LNCaP clone FGC (cell line): ENCODE data around the gene CDK3.

ENCODE experiments used
- DNase-seq: peaks from one replicate; pipeline ENCODE4 v3.0.0-alpha.2; 2011; ENCODE audit warnings: low read depth
- H3K4me3 ChIP-seq: 2 replicates; pipeline ENCODE4 v1.5.1; 2011; ENCODE audit warnings: mild to moderate bottlenecking, low read depth, low read length, control low read depth
- TF ChIP-seq, protein P1 (sequence below): IDR thresholded peaks from 2 replicates; pipeline ENCODE4 v1.5.1; 2012; ENCODE audit warnings: mild to moderate bottlenecking; ENCODE audit not compliant: control insufficient read depth, insufficient read depth; ENCODE audit errors: extremely low read depth

CDK3 gene

GRCh38 chr17:75994802-75995370 is 5.8 kb upstream of the CDK3 start:
- no peak for DNase-seq
- no peak overlapping the region for H3K4me3 ChIP-seq
- TF ChIP-seq, protein P1, sequence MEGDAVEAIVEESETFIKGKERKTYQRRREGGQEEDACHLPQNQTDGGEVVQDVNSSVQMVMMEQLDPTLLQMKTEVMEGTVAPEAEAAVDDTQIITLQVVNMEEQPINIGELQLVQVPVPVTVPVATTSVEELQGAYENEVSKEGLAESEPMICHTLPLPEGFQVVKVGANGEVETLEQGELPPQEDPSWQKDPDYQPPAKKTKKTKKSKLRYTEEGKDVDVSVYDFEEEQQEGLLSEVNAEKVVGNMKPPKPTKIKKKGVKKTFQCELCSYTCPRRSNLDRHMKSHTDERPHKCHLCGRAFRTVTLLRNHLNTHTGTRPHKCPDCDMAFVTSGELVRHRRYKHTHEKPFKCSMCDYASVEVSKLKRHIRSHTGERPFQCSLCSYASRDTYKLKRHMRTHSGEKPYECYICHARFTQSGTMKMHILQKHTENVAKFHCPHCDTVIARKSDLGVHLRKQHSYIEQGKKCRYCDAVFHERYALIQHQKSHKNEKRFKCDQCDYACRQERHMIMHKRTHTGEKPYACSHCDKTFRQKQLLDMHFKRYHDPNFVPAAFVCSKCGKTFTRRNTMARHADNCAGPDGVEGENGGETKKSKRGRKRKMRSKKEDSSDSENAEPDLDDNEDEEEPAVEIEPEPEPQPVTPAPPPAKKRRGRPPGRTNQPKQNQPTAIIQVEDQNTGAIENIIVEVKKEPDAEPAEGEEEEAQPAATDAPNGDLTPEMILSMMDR: no peak

DNA sequence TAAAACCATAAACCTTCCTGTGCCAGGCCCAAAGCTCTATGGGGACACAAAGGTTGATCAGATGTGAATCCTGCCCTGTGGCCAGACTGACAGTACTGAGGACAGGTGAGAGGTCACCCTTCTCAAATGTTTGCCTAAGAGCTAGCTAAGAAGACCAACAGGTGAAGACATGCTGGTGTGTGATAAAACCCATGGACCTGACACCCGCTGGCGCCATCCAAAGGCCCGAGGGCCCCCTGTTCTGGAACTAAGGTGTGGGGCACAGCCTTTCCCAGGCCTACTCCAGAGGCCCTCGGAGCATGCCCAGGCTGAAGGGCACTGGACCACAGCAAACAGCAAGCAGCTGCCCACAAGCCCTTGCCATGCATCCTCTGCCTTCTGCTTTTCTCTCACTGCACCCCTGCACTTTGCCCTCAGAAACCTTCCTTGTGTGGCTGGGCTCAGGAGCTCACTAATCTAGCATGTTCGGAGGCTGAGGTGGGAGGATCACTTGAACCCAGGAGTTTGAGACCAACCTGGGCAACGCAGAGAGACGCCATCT is 5.2 kb upstream of the CDK3 start:
- TF ChIP-seq, protein P1: no peak
- DNase-seq: no peak
- H3K4me3 ChIP-seq: no peak overlapping the region

DNA sequence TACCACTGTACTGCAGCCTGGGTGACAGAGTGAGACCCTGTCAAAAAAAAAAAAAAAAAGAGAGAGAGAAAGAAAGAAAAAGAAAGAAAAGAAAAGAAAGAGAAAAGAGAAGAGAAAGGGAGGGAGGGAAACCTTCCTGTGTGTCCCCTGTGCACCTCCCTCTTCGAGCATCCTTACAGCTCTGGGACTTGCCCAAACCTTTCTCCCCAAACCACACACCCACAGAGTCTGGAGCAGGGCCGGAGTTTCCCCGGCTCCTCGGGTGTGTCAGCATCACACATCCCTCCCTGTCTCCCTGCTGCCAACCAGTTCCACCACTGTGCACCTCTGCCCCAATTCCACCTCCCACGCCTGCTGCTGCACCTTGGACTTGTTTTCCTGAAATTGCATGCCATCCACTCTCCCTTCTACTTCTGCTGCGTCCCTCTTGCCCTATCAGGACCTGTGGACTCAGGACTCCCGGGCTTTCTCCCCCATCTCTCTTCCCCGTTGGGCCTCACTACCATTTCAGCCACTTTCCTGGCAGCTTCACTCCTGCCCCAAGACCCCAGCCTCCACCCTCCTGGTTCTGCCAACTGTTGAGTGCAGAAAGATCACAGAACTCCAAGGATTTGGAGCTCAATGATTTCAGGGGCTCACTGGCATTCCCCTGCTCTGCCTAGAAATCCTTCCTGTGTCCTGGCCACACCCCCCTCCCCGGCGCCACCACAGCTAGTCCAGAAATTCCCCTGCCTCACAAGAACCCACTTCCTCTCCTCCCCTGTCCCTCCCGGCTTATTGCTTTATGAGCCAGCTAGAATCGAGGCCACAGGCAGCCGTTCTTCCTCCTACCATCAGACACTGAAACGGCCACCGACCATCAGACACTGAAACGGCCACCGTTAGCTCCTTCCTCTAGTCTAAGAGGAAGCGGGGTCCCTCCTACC is 3.7 kb upstream of the CDK3 start:
- H3K4me3 ChIP-seq: no peak overlapping the region
- TF ChIP-seq, protein P1: no peak
- DNase-seq: no peak

DNA sequence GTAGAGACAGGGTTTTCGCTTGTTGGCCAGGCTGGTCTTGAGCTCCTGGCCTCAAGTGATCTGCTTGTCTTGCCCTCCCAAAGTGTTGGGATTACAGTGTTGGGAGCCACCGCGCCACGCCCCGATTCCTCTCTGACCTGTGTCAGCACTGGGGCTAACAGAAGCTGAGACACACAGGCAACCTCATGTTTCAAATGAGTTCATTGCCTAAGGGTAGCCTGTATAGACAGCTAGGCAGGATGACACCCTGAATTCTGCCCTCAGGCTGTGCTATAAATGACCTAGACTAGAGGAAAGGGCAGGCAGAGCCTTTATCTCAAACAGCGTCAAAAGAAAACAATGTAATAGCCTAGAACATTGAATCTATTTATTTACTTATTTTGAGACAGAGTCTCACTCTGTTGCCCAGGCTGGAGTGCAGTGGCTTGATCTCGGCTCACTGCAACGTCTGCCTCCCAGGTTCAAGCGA is 2.3 kb upstream of the CDK3 start:
- no peak overlapping the region for H3K4me3 ChIP-seq

DNA sequence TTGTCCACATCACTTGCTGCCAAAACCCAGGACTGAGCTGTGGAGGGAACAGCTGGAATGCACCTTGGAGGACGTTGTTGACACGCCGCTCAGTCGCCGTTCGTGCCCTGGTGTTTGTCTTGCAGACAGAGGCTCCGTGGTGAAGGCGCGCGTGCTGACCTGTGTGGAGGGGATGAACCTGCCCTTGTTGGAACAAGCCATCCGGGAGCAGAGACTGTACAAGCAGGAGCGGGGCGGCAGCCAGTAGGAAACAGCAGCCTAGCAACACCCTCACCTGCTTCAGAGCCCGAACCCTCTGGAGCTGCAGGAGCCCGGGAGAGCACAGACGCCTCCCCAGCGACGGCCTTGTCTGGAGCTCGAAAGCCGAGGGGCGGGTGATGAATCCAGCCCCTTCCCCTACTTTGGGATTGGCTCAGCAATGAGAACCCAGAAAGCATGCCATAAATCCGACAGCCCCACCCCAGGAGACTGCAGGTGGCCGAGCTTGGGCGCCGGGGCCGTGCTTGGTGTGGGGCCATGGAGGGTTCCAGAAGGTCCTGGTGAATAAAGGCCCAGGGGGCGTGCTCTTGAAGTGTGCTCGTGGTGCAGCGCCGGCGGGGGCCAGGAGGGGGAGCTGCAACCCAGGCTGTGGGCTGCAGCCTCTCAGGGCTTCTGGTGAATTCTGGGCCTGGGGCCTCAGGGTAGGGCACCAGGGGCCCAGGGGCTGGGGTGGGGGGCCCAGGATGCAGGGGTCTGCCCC is 470 bp upstream of the CDK3 start:
- TF ChIP-seq, protein P1: peak; percentile 92
- H3K4me3 ChIP-seq: no peak overlapping the region
- peak; percentile 66 for DNase-seq

More for the DNA sequence above, 2.3 kb upstream of the CDK3 start:
- no peak for DNase-seq
- TF ChIP-seq, protein P1: no peak

DNA sequence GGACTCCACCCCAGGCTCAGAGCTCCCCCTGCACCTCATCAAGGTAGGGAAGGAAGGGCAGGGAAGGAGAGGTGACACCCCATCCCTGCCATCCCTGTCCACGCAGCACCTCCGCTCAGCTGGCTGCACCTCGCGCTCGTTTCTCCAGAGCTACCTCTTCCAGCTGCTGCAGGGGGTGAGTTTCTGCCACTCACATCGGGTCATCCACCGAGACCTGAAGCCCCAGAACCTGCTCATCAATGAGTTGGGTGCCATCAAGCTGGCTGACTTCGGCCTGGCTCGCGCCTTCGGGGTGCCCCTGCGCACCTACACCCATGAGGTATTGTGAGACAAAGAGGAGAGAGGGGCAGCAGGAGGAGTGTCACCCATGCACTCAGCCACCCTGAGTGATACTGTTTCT is 1.4 kb downstream of the CDK3 start:
- no peak overlapping the region for H3K4me3 ChIP-seq
- TF ChIP-seq, protein P1: no peak
- no peak for DNase-seq
